Upper lobe of left lung (tissue), 4 donors: ENCODE results near the gene UGT2B10.

Source experiments
- CTCF ChIP-seq, 6 experiments: fragments of 450-650 bp in 4 of 6; fragments of 200-600 bp in 2 of 6; sonication (generic) in 2 of 6; IDR thresholded peaks; one replicate each; pipeline ENCODE4 v1.5.1; 2016 to 2019; ENCODE audit warnings: antibody characterized with exemption in 6 of 6
- POLR2A ChIP-seq, 4 donors: fragments of 450-650 bp; IDR thresholded peaks; one replicate each; pipeline ENCODE4 v1.5.1; 2016 to 2017; ENCODE audit warnings: antibody characterized with exemption in 4 of 4, mild to moderate bottlenecking in 2 of 4
- POLR2AphosphoS5 ChIP-seq, 2 donors: sonication (generic); formaldehyde crosslinking; IDR thresholded peaks; one replicate each; pipeline ENCODE4 v1.5.1; 2017; ENCODE audit warnings: antibody characterized with exemption in 2 of 2

GRCh38 chr4:68874507-68874906 is 58.7 kb downstream of the UGT2B10 start:
- TF ChIP-seq POLR2AphosphoS5 (IDR thresholded peaks at IDR 0.05) (no peak), POLR2A (IDR thresholded peaks at IDR 0.05) (no peak), CTCF (IDR thresholded peaks at IDR 0.05) (no peak)
